Fibroblast of skin of left biceps (primary cell): ENCODE results near the gene RIMBP2.

Experiments
- DNase-seq, 2 experiments: peaks; one replicate each; pipeline ENCODE4 v3.0.0-alpha.2; 2013; ENCODE audit warnings: low read depth in 2 of 2

The RIMBP2 gene

DNA sequence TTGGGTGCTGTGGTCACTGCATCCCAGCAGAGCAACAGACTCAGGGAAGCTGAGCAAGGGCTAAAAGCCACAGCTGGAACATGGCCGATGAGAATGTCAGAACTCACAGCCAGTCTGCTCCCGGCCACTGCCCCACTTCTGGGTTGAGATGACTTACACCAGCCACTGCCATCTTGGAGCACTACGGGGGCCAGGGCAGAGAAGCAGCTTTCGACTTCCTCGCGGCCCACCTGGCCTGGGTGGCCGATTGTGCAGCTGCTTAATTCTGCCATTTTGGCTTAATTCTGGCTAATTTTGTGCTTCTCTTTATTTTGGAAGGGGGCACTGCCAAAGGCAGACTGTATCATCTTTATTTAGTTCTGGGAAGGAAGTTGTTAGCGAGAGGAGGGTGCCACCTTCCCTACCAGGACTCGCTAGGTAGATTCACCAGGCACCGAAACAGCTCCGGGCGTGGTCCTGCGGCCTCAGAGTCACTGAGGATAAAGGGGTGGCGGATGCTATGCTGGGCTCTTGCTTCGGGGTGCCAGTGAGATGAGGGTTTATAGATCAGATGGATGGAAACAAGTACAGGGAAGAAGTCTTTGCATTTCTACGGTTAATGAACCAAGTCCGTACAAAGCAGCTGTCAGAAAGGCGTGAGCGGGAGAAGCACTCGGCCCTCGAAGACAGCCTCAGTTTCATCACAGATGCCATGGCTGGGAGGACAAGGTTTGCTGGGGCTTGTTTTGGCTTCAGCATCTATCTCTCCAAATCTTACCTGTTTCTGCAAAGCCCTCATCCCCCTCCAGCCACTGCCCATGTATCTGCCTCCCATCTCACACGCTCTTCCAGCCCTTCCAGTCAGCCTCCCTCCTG is 230.6 kb downstream of the RIMBP2 start:
- DNase-seq = no peak

DNA sequence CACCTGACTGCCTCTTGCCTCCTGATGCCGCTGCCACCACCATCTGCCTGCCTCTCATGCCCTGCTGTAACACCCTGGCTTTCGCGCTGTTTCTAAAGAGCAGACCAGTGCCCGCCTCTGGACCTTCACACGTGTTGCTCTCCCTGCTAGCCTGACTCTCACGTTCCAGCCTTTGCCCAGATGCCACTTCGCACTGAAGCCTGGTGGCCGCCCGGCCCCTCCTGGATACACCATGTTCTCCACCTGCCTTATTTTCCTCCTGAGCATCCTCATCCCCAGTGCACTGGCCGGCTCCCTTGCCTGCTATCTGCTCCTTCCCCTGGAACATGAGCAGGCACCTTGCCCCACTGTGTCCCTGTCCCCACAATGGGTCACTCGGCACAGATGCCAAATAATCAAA is 231.9 kb downstream of the RIMBP2 start:
- DNase-seq = no peak

DNA sequence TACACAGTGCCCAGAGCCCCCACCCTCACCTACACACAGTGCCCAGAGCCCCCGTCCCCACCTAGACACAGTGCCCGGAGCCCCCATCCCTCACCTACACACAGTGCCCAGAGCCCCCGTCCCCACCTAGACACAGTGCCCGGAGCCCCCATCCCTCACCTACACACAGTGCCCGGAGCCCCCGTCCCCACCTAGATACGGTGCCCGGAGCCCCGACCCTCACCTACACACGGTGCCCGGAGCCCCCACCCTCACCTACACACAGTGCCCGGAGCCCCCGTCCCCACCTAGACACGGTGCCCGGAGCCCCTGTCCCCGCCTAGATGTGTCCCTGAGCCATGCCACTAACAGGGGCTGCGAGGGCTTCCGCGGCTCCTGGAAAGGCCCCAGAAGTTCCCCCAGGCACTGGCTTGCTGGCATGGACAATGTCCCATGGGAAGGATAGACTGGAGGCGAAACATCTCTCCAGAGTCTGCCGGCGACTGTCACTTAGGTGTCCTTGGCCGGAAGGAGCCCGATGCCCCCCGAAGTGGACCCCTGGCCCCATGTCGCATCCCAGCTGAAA is 232.4 kb downstream of the RIMBP2 start:
- DNase-seq = no peak

DNA sequence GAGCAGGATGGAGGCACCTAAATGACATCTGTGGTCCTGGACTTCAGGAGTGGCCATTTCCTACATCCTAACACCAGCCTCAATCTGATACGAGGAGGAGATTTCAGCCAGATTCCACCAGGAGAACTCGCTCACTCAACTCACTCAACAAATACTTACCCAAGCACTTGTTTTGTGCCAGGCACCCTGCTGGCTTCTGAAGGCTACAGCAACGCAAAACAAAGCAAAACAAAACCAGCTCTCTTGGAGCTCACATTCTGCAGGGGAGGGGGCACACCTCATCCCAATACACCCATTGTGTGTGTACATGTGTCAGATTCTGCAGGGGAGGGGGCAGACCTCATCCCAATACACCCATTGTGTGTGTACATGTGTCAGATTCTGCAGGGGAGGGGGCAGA is 233.7 kb downstream of the RIMBP2 start:
- no peak for DNase-seq

DNA sequence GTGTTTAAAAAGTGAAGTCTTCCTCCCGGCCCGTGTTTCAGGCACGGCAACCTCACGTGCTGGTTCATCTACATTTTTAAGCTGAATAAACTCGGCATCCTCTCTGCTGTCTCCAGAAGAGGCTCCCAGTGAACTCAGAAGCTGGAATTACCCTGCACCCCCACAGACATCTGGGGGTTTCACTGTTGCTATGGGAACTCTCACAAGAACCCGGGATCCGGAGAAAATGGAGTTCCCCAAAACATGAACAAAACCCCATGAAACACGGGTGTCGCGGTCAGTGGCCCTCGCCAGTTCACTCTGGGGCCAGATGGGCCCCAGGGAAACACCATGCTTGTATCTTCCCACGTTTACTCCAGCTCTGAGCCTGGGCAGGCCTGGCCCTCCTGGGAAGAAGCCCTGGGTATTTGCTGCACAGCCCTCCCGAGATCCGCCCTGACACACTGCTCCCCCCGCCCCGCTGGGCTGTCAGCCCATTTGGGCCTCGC is 234.7 kb downstream of the RIMBP2 start:
- DNase-seq = no peak

DNA sequence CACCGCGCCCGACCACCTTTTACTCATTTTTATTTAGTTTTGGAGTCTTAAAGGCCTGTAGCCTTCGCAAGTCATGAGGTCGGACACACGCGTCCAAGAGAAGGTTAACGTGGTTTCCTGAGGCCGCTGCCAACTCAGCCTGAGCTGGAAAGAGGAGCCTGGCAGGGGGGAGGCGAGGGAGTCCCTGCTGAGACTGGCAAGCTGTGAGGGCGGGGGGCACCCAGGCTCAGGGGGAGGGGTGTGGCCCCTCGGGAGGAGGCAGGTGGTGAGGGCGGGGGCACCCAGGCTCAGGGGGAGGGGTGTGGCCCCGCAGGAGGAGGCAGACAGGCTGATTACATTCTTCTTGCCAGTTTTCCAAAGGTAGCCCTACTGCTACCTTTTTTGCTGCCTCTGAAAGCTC is 235.2 kb downstream of the RIMBP2 start:
- no peak for DNase-seq

DNA sequence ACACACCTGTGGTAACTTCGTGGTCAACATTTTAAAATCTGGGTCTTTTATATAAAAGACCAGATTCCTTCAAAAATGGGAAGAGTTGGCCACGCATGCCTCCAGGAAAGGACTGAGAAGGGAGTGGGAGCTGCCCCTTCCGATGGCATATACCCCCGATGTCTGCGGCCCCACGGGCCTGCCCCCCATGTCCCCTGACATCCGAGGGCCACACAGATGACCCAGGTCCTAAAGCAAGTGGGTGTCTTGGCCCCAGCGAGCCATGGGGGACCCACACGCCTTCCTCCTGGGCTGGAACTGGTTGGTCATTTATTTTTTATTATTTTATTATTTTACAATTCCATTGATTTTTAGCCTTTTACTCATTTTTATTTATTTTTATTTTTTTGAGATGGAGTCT is 235.9 kb downstream of the RIMBP2 start:
- no peak for DNase-seq

DNA sequence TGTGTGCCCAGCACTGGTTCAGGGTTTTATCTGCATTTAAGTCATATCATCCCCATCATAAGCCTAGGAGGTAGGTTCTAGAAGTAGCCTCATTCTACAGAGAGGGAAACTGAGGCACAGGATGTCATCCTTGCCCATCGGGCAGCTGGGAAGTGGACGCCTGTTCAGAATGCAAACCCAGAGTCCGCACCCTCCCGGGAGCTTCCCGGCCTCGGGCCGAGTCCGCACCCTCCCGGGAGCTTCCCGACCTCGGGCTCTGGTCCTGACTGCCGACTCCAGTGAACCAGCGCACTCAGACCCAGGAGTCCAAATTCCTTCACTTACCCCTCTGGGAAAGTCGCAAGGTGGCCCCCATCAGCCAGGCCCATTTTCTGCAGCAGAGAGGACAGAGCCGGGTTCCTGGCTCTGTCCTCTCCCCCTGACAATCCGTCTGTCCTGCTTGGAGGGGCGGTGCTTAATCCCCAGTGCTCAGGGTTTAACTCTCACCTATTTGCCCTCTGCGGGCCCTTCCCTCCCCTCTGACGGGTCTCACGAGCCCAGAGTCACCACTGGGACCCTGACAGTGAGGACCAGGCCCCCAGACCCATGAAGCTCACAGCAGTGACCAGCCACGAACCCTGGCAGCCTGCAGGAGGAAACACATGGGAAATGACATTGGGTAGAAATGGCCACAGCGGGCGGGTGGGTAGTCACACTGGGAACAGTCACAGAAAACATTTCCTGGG is 236.5 kb downstream of the RIMBP2 start:
- no peak for DNase-seq

DNA sequence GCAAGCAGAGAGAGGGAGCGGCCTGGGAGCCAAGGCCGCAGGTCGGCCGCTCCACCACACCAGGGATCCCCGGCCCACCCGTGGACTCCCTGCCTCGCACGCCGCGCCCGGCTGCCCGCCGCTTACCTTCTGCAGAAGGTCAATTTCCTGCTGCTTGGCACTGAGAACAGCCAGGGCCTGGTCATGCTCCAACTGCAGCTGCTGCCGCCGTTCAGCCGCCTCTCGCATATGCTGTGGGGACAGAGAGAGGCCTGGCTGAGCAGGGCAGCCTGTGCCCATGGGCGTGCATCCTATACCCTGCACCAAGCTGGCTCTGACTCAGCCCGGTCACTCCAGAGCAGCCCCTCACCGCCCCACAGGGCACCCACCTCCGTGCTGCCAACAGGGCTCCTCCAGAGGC is 237.3 kb downstream of the RIMBP2 start:
- DNase-seq = no peak

DNA sequence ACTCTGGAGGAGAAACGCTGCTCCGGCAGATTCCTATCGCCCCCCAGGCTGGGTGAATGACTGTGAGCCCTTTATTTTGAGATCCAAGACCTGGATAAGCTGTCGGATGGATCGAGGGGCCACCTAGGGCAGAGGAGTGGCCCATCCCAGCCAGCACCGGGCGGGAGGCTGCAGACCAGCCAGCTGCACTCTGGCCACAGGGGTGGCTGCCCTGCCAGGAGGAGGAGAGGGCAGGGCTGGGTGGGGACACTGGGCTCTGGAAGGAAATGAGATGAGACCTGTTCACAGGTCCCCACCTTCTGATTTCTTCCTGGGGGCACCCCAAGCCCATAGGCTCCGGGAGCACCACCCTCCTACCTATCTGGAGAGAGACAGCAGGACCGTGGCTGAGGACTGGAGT is 238.4 kb downstream of the RIMBP2 start:
- DNase-seq = no peak

DNA sequence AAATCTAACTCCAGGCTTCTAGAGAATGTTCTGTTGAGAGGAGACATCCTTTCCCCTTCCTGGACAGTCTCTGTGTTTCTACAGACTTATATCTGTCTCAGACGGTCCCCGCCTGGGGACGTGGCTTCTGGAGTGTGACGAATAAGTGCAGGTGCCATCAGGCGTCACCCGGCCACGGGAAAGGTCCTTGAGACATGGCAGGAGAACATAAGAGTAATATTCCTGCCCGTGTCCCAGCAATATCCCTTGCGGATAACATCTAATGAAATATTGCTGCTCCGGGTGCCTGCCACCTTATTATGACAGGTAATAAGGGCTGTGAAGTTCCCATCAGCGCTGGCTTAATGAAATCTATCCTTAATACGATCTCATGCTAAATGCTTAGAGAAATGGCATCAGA is 238.8 kb downstream of the RIMBP2 start:
- DNase-seq = no peak

DNA sequence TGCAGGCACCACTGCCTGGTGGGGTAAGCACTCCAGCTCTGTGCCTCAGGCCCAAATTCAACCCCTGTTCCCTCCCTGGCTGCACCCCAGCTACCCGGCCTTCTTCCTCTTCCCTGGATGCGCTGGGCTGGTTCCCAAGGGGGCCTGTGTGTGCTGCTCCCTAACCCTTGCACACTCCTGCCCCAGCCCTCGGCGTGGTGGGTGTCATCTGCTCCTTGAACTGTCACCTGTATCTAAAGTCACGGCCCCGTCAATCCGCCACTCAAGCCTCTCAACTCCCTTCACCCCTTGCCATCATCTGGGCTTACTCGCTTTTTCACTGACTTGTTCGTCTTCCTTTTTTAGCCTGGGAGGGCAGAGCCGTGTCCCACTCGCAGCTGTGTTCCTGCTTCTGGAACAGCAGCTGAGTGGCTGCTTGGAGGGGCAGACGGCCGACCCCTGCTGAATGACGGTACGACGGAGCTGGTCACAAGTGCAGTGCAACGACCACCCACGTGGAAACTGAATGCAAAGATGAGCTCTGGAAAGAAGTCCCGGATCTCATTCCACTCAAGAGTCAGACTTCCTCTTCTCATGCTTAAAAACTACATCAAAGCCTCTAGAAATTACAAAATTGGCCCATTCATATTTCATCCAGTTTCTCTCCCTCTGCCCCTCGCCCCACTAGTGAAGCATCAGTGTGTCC is 239.5 kb downstream of the RIMBP2 start:
- no peak for DNase-seq

DNA sequence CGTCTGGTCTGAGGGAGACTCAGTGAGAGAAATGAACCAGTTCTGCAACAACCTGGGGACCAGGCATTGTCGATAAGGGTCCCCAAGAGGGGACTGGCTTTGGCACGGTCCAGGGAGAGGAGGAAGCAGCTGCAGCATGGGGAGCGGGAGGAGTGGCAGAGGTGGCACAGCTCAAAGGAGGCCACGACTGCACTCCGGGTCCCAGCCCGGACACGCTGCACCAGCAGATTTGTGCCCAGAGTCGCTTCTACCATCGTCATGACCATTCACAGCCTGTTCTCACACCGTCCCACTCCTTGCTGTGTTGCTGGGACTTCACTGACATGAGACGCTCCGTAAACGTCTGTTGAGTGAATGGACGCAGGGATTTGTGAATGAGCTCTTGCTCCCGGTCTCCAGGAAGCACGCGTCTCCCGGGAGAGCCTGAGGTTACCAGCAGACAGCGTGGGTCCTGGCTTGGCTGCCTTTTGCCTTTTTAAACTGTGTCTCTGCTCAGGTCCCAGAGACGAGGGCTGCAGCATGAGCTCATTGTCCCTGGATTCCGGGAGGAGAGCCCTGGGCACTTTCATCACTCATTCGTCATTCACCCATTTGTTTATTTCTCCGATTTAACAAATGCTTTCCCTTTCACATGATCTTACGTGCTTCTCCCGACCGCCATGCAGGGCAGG is 241.4 kb downstream of the RIMBP2 start:
- DNase-seq = no peak

DNA sequence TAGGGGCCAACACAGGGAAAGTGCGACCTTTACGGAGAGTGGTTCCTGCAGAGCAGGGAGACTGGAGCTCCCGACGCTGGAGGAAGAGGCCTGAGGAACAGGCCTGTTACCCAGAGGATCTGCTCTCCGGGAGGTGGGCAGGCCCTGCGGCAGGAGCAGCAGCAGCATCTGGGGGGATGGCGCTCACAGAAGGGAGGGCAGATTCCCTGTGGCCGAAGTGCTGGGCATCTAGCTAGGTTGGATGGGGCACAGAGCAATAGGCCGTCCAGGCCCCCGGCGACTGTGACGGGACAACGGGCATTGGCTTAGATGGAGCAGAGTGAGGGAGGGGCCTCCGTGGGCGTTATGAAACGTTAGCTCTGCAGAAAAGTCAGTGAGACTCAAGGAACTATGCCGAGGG is 242.8 kb downstream of the RIMBP2 start:
- no peak for DNase-seq

DNA sequence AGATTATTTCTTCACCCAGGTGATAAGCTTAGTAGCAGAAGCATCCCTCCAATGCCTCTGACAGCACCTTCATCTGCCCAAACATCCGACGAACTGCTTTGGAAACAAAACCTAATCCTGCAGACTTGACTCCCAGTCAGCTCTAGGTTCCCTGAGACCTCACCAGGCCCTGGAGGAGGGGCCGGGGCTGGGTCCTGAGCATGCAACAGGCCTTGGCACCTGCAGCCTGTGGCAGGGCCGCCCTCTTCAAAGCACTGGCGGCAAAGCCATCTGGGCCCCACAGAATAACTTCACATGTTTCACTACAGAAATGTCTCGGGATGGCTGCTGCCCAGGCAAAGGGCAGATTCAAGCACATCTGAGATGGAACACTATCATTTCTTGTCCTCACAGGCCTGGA is 245.1 kb downstream of the RIMBP2 start:
- DNase-seq = no peak

DNA sequence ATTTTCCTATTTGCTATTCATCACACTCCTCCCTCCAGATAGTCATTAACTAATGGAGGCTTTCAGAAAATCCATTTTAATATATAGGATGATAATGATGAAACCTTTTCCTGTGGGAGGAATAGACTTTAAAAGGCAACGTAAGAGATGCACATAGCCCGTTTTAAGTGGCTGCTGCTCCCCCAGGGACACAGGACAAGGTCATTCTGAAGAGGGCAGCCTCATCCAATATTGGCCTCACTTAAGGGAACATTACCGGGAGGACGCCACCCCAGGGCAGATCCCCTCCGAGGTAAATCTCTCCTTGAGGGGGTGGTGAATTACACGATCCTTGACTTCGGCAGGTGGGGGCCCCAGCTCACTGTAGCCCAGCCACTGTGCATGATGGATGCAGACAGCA is 246.5 kb downstream of the RIMBP2 start:
- no peak for DNase-seq

DNA sequence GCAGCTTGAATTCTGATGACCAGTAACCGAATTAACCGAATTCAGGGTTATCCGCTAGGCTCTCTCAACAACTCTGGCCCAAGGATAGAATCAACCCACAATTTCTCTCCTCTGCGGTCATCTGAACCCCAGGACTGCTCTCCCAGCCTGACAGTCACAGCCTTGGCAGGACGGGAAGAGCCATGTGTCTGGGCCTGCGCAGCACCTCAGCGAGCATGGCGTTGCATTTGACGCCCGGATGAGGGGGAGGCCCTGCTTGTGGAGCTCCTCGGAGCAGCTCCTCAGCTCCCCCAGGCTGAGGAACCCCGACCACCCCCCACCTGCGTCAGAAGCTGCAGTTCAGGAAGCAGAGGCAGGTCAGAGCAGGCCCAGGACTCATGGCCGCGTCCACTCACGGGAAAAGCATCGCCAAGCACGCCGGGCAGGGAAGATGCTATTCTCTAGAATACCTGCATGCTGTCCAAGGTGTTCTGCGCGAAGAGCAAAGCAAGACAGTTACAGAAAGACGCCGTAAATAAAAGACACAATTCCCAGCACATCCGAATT is 247.3 kb downstream of the RIMBP2 start:
- DNase-seq = no peak

DNA sequence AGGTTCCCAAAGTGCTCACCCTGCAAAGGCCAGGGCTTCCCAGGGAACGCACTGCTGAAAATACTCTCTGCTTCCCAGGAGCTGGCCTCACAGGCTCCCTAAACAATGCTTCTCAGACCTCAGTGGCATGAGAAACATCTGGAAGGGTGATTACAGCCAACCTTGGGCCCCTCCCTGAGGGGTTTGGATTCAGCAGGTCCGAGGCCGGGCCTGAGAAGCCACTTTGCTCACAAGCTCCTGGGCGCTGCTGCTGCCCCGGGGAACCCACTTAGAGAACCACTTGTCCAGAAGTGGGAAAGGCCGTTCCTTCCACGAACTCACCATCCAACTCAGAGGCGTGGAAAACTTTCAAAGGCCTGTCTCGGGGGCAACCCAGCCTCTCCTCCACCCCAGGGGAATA is 247.9 kb downstream of the RIMBP2 start:
- no peak for DNase-seq

DNA sequence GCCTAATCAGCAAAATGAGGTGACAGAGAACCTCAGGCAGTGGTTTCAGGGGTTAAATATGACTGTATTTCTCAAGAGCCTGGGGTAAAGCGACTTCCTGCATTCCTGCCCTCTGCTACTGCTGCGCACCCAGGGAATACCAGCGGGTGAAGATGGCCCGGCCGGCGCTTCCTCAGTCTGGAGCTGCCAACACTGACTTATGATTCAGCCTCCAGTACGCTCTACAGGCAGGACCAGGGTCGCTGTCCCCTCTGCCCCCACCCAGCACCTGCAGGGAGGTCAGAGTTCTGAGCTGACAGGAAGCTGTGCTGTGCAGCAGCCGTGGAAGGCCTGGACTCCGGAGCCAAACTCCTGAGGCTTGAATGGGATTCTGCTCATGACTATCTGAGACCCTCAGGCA is 250.5 kb downstream of the RIMBP2 start:
- DNase-seq = no peak

DNA sequence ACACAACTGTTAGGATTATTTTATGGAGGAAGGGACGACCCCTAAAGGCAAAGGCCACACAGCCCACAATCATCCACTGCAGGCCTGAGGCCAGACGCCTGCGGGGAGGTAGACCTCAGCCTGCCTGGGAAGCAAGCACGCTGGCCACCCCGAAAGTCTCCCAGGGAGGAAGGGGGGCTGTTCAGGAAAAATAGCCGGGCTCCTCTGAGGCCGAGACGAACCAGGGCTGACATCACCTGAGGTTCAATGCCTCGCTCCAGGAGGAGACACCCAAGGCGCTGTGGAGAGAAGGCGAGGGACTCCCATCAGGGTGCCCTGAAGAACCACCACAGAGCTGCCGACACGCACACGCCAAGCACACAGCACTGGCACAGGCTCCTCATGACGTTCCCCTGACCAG is 251.1 kb downstream of the RIMBP2 start:
- no peak for DNase-seq
